Stimulated activated naive CD4-positive, alpha-beta T cell (primary cell): ENCODE results near the gene MT4.
"Not testable (repeated sequence)": the region's sequence is repeated elsewhere in the genome, so short reads cannot be mapped to it uniquely, and the experiment has no call there.

Source experiments
- DNase-seq, 6 experiments: peaks; one replicate each; lab custom pipeline; 2025; lab: John Stamatoyannopoulos, UW

Gene MT4

DNA sequence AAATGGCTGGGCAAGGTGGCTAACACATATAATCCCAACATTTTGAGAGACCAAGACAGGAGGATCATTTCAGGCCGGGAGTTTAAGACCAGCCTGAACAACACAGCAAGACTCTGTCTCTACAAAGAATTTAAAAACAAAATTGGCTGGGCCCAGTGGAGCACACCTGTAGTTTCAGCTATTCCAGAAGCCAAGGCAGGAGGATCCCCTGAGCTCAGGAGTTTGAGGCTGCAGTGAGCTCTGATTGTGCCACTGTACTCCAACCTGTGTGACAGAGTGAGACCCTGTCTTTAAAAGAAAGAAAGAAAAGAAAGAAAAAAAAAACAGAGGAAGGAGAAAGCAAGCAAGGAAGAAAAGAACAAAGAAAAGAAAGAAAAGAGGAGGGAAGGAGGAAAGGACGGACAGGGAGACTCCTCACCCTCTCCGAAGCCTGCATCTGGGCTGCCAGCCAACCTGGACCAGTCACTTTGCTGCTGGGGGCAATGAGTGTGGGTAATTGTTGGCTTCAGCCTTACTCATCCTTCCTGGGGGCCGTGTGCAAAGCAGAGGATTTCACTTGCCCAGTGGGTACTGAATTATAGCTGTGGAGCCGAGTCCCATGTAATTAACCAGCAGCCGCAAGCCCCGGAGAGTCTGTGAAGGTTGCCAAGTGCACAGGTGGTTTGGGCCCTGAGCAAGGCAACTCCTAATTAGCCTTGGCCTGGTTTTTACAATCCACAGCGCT, 6.7 kb upstream of the MT4 start:
- DNase-seq: no peak

DNA sequence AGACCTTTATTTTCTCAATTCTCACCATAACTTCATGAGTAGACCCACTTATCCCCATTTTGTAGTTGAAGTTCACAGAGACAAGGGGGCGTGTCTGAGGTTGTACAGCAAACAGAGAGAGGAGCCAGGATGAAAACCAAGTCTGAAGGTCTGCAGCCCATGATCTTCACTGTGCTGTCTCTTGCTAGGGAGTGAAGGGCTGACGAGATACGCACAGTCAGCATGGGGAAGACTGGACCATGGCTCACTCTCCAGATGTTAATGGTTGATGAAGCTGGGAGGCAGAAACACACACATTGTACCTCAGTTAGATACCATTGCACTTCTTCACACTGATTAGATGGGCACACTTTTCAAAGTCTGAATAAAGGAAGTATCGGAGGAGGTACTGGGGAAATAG, 5.8 kb upstream of the MT4 start:
- DNase-seq: no peak

DNA sequence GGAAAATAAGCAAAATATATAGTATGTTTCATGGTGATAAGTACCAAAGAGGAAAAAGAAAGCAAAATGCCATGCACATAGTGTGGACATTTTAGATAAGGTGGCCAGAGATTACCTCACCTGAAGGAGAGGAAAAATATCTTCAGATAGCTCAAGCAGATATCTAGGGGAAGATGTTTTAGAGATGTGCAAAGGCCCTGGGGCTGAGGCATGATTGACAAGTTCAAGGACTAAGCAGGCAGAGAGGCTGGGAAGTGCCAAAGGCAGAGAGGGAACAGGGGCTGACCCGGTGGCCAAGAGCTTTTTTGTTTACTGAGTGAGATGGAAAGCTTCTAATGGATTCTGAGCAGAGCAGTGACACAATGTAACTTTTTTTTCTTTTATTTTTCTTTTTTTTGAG, 4.4 kb upstream of the MT4 start:
- DNase-seq: no peak

DNA sequence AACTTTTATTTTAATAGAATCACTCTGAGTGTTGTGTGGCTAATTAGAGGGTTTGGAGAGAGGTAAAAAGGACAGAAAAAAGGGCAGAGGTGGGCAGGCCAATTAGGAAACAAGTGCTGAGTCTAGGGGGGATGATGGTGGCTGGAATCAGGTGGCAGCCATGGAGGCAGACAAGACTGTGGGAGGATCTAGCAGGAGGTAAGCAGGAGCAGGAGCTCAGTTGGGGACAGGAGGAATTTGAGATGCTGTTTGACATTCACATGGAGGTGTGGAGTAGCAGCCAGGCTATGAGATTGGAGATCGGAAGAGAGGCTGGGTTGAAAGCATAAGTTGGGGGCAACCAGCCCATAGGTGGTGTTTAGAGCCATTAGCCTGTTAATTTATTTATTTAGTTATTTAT, 3.7 kb upstream of the MT4 start:
- DNase-seq: no peak

DNA sequence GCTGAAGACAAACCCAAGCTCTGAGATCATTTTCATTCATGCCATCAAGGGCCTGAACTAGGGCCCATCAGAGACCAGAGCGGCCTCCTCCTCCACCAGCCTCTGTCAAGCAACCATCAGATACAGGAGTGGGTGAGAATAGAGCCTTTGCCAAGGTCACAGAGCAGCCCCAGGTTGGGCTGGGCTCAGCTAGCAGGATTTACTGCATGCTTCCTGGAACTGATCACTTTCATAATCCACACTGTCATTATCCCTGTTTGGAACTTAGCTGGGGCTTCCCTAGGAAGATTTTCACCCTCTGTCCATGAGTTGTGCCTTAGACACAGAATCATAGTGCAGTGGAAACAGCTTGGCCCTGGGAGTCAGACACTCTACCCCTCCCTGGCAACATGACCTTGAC, 5.1 kb downstream of the MT4 start:
- no peak for DNase-seq

DNA sequence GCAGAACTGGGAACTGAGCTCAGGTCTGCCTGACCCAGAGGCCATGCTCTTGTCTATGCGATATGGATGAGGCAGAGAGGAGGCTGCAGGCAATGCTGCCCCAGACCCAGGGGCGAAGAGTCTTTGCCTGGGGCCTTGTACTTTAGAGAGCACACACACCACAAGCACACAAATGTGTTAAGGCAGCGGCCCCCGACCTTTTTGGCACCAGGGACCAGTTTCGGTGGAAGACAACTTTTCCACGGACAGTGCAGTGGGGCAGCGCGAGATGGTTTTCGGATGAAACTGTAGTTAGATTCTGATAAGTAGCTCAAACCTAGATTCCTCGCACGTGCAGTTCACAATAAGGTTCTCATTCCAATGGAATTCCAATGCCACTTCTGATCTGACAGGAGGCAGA, 6.7 kb downstream of the MT4 start:
- DNase-seq: no peak

DNA sequence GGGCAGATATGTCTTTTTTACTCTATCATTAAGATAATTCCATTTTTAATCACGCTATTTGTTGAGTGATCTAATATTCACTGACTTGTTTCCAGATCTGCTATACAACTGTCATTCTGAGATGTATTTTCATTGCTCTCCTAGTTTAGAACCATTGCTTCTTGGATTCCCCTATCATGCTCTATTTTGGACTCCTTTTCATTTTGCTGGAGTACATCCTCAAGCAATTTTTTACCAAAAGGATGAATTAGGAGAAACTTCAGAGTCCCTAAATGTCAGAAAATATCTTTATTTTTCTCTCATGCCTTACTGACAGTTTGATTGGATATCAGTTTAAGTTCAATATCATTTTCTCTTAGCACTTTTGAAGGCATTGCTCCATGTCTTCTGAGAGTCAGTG, 9.8 kb downstream of the MT4 start:
- DNase-seq: no peak

DNA sequence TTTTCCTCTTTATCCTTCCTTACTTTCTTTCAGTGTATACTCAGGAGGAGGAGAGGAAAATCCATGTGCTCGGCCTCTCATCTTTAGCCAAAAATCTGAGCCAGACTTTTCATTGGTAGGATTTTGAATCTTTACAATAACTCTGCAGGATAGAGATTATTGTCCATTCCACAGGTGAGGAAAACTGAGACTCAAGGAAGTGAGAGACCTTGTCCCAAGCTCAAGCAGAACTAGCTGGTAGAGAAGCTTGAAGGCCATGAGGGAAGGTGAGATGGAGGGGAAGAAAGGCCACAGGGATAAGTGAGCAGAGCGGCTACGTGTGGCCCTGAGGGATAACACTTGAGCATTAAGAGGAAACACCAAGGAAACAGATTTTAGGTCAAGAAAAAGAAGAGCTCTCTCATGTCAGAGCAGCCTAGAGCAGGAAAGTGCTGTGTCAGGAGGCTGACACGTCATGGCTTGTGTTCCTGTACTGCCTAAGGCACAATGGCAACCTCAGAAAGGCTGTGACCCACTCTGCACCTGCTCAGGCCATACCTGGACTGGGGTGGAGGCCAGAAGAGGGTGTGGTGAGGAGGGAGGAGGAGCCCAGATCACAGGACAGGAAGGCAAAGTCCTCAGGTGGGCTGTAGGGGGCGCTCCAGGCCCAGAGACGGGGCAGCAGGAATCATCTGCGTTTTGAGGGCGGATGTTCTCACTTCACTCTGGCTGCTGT, 11.9 kb downstream of the MT4 start:
- peak; percentile 80 to 93 (median 84) for DNase-seq

DNA sequence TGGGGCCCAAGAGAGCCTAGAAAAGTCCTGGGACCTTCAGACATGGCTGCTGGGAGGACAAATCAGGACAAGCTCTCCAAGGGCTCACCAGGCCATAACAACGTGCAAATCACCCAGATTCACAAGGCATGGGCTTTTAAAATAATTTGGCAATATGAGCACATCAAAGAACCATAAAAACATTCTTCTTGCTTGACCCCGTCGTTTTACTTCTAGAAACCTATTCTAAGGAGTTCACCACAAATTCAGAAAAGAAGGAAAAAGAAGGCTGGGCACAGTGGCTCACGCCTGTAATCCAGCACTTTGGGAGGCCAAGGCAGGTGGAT, 12.4 kb downstream of the MT4 start:
- no peak for DNase-seq

DNA sequence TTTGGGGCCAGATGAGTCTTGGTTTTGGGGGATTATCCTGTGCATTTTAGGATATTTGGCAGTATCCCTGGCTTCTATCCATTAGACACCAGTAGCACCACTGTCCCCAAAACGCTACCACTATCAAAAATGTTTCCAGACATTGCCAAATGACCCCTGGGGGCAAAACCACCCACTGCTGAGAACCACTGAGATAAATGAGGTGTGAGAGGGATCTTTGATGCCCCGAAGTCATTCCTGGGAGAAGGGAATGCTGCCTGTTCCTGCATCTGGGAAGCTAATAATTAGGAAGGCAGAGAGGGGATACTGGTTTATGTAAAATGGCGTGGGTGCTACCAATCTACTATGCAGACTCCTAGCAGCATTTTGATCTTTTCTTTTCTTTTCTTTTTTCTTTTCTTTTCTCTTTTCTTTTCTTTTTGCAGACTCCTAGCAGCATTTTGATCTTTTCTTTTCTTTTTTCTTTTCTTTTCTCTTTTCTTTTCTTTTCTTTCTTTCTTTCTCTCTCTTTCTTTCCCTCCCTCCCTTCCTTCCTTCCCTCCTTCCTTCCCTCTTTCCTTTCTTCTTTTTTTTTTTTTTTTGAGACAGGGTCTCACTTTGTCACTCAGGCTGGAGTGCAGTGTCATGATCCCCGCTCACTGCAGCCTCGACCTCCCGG, 15.6 kb downstream of the MT4 start:
- DNase-seq: no peak

DNA sequence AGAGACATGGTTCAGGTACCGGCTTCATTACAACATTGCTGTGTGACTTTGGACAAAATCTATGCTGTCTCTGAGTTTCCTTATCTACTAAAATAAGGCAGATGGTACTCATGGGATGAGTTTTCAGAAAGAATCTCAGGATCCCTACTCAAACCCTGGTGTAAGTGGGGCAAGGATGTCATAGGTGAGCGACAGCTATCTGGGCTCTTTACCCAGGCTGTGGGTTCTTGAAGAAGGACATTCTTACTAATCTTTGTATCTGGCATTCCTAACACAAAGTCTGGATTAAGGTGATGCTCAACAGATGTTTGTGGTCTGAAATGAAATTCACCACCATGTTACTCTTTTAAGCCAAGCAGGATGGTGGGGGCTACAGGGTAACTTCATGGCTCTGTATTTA, 18.0 kb downstream of the MT4 start:
- not testable (repeated sequence) for DNase-seq

DNA sequence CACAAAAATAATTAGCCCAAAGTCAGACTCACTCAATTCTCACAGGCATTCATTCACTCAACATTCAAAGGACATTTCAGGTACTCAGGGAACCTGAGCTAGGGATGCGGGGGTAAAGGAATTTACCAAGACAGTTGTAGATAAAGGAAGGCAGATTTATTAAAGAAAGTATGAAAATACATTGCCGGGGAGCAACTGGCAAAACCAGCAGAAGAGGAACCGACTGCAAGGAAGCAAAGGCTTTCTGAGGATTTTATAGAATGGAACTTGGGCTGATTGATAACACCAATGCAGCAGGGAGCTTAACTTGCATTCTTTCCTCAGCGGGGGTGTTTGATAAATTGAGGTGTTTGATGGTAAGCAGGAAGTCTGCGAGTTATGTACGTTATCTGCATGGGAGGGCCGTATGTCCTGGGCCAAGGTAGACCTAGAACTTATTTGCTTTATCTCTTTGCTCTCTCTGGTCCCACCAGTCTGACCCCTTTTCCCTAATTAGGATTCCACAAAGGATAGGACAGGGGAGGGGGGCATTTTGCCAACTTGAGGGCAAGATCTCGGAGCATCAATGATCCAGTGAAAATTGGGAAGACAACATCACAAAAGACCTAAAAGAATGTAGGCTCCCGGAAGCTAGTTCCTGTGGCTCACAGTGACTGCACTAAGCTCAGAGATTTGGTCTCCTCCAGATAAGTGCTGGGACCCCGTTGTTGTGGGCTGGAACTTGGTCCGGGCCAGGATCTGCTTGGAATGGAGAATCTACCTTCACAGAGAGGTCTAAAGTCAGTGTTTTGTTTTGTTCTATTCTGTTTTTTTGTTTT, 18.7 kb downstream of the MT4 start:
- no peak for DNase-seq

DNA sequence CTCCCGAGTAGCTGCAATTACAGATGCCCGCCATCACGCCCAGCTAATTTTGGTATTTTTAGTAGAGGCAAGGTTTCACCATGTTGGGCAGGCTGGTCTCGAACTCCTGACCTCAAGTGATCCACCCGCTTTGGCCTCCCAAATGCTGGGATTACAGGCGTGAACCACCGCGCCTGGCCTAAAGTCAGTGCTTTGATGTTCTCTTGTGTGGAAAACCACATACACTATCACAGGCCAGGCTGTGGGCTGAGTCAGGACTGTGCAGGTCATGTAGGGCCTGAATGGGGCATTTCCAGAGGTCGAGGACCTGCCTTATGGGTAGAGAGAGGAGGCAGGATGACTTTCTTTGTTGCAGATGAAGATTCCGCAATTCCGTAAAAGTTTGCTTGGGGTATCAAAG, 19.4 kb downstream of the MT4 start:
- no peak for DNase-seq

DNA sequence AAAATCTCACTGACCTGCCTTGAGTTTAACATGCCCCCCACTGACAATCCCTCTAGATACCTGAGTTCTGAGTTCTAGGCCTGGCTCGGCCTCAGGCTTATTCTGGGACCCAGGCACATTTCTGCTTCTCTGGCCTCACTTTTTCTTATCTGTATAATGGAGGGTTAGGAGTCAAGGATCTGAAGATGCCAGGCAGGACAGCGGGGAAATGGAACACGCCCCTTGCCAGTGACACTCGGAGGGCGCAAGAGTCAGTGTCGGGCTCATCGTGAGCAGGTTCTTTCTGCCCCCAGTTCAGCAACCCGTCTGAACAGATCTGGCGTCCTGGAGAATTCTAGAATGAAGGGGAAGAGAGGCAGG, 23.9 kb downstream of the MT4 start:
- no peak for DNase-seq

DNA sequence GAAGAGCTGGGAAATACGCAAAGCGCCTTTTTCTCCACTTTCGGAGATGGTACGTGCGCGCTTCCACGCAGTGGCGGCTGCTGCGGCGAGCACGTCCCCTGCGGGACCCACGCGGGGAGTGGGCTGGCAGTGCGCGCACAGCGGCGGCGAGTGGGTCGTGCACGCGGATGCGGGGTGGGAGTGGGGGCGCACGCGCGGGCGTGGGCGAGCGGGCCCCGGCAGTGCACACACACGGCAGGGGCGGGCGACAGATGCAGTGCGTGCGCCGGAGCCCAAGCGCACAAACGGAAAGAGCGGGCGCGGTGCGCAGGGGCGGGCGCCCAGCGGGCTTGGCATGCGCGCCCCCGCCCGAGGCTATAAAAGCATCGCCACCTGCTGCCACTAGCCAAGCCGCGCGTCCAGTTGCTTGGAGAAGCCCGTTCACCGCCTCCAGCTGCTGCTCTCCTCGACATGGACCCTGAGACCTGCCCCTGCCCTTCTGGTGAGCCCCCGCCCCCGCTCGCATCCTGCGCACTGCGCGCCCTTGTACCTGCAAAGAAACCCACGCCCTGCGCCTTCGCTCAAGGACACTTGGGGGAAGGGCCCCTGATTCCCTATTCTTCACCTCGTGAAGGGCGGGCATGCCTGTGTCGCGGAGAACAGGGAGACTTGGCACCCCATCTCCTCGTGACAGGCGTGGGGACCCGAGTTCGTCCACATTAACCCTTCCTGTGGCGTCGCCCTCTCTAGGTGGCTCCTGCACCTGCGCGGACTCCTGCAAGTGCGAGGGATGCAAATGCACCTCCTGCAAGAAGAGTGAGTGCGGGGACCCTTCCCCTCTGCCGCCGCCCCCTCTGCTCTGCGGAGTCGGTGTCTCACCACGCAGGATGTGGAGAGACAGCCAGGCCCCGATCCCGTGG, 24.5 kb downstream of the MT4 start, which contains the start of gene MT3:
Gene MT3, plus strand, starts transcription at position 388 of the 899 bp plus-strand sequence. Its CDS starts 63 bp downstream, at position 451.
- DNase-seq: peak in 5 of 6 experiments; percentile 10 to 70 (median 23)

DNA sequence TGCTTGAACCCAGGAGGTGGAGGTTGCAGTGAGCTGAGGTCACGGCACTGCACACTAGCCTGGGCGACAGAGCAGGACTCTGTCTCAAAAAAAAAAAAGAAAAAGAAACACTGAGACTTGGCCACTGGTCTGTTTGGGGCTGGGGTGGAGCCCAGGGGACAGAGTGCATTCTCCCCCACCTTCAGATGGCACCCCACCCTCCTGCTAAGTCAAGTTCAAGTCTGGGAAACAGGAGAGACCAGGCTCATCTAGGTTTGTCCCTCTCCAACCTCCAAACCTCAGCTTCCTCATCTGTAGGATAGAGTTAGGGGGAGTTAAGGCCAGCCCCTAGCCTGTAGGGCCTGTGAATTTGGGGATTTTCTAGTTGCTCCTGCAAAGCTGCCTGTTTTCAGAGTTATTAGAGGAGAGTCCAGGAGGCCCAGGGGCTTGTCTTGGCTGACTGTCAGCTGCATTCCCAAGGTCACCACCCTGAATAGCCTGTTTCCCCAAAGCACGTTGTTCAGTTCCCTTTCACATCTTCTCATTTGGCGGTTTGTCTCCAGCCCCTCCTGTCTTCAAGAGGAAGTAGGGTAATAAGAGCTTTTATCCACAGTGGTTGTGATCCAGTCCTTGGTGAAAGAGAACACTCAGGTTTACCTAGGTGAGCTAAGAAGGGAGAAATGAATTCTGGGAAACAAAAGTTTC, 26.6 kb downstream of the MT4 start:
- no peak for DNase-seq

DNA sequence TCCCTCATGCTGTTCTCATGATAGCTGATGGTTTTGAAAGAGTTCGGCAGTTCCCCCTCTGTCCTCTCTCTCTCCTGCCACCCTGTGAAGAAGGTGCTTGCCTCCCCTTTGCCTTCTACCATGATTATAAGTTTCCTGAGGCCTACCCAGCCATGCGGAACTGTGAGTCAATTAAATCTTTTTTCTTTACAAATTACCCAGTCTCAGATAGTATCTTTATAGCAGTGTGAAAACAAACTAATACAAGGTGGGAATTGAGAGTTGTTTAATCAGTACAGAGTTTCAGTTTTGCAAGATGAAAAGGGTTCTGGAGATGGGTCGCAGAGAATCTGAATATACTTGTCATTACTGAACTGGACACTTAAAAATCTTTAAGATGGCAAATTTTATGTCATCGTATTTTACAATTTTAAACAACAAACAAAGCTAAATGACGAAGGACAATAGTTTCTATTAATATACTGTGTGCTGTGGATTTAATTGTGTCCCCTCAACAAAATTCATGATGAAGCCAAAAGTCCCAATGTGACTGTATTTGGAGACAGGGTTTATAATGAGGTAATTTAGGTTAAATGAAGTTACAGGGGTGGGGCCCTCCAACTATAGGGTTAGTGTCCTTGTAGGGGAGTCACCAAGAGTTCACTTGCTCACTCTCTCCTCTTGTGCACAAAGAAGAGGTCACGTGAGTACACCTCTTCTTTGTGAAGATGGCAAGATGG, 28.9 kb downstream of the MT4 start:
- DNase-seq: no peak

DNA sequence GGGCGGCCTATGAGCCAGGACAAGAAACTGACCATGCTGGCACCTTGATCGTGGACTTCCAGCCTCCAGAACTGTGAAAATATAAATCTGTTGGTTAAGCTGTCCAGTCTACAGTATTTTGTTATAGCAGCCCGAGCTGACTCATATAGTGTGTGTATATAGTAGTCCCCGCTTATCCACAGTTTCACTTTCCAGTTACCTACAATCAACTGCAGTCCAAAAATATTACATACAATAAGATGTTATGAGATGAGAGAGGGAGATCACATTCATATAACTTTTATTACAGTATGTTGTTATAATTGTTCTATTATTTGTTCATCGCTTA, 29.4 kb downstream of the MT4 start:
- no peak for DNase-seq

DNA sequence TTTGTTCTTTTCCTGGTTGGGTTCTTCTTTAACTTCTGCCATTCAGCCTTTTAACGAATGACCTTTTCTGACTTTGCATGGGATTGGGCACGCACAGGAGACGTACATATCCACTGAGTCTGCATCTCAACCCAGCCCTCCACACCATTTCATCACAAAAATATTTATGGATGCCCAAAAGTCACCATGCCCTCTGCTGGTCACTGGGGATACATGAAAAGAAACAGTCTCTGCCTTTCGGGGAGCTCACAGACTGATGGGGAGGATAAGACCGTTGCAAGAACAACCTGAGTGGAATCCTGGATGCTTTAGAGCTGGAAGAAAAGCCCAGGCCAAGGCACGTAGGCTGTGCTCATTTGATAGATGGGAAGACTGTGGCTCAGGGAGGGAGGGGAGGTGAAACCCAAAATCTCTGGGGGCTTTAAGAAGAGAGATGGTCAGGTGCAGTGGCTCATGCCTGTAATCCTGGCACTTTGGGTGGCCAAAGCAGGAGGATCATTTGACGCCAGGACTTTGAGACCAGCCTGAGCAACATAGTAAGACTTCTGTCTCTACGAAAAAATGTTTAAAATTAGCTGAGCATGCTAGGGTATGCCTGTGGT, 35.6 kb downstream of the MT4 start:
- DNase-seq: peak in 2 of 6 experiments; percentile 6 to 8

DNA sequence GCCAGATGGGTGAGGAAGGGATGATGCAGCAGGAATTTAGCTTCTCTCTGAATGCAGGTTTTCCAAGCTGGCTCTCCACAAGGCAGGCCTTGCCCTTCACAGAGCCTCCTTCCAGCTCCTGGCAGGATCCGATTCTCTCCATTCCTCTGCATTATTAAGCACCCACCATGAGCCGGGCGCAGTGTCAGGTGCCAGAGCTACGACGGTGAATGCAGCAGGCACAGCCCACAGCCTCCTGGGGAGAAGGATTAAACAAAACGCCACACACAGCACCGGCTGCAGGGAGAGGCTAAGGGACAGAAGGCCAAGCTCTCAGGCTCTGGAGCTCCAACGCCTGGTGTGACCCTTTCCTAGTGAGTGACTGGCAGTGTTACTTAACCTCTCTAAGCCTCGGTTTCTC, 36.5 kb downstream of the MT4 start:
- DNase-seq: no peak
